Fibroblast of lung (primary cell): ENCODE data around the gene TNFRSF18.

Experiments used
- EZH2 ChIP-seq: IDR thresholded peaks from 2 replicates; pipeline ENCODE4 v1.5.1; 2012; ENCODE audit warnings: low read length, control low read depth, mild to moderate bottlenecking; ENCODE audit errors: missing control alignments
- TF ChIP-seq, protein P1 (sequence below), 2 donors: IDR thresholded peaks in 1 of 2; conservative IDR thresholded peaks in 1 of 2; 1 replicate in 1 of 2; 2 replicates in 1 of 2; pipeline ENCODE4 v1.5.1; 2011 to 2012; ENCODE audit warnings: low read length in 2 of 2, control low read depth in 1 of 2, inconsistent platforms in 1 of 2, low read depth in 1 of 2, mild to moderate bottlenecking in 1 of 2

DNA sequence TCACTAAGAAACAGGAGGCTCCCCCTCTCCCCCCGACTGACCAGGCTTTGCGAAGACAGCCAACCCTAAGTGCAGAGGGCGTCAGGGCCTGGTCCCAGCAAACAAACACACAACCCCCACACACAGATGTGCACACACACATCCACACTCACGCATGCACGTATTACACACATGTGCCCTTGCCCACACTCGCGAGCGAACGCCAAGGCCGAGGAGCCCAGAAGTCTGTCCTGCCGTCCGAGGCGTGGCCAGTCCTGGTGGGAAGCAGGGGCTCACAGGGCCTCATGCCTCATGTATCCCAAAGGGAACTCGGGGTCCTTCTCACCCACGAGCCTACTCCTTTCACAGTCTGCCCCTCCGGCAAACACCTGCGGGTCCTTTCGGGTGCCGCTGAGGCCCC, 23.4 kb upstream of the TNFRSF18 start:
- TF ChIP-seq, protein P1, sequence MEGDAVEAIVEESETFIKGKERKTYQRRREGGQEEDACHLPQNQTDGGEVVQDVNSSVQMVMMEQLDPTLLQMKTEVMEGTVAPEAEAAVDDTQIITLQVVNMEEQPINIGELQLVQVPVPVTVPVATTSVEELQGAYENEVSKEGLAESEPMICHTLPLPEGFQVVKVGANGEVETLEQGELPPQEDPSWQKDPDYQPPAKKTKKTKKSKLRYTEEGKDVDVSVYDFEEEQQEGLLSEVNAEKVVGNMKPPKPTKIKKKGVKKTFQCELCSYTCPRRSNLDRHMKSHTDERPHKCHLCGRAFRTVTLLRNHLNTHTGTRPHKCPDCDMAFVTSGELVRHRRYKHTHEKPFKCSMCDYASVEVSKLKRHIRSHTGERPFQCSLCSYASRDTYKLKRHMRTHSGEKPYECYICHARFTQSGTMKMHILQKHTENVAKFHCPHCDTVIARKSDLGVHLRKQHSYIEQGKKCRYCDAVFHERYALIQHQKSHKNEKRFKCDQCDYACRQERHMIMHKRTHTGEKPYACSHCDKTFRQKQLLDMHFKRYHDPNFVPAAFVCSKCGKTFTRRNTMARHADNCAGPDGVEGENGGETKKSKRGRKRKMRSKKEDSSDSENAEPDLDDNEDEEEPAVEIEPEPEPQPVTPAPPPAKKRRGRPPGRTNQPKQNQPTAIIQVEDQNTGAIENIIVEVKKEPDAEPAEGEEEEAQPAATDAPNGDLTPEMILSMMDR (conservative IDR thresholded peaks at IDR 0.05 in 1 of 2, IDR thresholded peaks at IDR 0.05 in 1 of 2; ENCODE audit: low read depth in 1 of 2, low read length in 2 of 2) = no peak
- TF ChIP-seq EZH2 = no peak
